Mucosa of rectum (tissue), 2 donors: ENCODE data around the gene IRF3.

ENCODE experiments used
- H3K27ac ChIP-seq, 2 donors: one replicate each; pipeline ENCODE4 v1.7.0; 2013; ENCODE audit warnings: inconsistent platforms in 2 of 2, low read depth in 2 of 2, low read length in 2 of 2
- H3K27me3 ChIP-seq, 2 donors: one replicate each; pipeline ENCODE4 v1.7.0; 2013; ENCODE audit warnings: low read length in 2 of 2; ENCODE audit not compliant: control insufficient read depth in 2 of 2, insufficient read depth in 2 of 2
- H3K36me3 ChIP-seq, 2 donors: one replicate each; pipeline ENCODE4 v1.7.0; 2013; ENCODE audit warnings: low read length in 2 of 2; ENCODE audit not compliant: control insufficient read depth in 2 of 2, insufficient read depth in 2 of 2
- H3K4me1 ChIP-seq, 2 donors: one replicate each; pipeline ENCODE4 v1.7.0; 2013; ENCODE audit warnings: low read length in 2 of 2, mild to moderate bottlenecking in 1 of 2; ENCODE audit not compliant: control insufficient read depth in 2 of 2, insufficient read depth in 2 of 2
- H3K4me3 ChIP-seq, 2 donors: one replicate each; pipeline ENCODE4 v1.7.0; 2013; ENCODE audit warnings: low read length in 2 of 2
- H3K9ac ChIP-seq, 2 donors: one replicate each; pipeline ENCODE4 v1.7.0; 2013; ENCODE audit warnings: low read length in 2 of 2, low read depth in 1 of 2, mild to moderate bottlenecking in 1 of 2
- H3K9me3 ChIP-seq, 2 donors: one replicate each; pipeline ENCODE4 v1.7.0; 2013; ENCODE audit warnings: low read length in 2 of 2; ENCODE audit not compliant: control insufficient read depth in 2 of 2
- donor health status: healthy.
- donor health status: Normal muscosa, but diverticular disease.

Gene IRF3

DNA sequence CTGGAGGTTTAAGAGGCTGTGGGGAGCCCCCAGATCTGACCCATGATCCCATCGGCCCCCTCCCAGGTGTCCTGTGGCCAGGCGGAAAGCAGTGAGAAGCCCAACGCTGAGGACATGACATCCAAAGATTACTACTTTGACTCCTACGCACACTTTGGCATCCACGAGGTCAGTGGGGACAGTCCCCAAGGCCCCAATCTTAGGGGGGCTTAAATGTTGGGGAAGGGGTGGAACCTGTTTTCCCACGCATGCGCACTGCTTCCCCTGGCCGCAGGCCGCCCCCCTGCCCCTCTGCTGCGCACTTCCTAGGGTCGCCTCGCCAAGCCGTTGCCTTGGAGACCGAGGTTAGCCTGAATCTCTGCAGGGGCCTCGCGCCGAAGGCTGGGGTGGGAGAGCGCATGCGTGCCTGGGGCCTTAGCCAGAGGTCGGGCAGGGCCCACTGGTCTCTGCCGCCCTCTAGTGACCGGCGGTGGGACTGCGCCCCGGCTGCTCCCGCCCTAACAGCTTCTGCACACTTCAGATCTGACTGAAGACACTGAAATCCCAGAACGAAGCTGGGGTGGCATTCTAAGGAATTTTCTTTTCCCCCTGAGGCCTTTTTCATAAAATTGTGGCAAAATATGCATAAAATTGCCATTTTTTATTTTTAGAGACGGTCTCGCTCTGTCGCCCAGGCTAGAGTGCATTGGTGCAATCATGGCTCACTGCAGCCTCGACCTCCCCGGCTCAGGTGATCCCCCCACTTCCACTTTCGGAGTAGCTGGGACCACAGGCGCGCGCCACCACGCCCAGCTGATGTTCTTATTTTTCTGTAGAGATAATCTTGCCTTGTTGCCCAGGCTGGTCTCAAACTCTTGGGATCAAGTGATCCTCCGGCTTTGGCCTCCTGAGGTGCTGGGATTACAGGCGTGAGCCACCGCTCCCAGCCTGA lies 15.0 kb upstream of the IRF3 start:
- Histone ChIP-seq H3K27me3 (no peaks in the 10 kb centered on the region), H3K9me3 (no peaks in the 10 kb centered on the region), H3K4me1 (peaks cover 15 to 16% of the 10 kb centered on the region in 2 donors), H3K27ac (peak overlapping the region in 1 of 2 donors; percentile 48), H3K36me3 (peaks cover 13 to 24% of the 10 kb centered on the region in 2 donors), H3K9ac (peak overlapping the region in 1 of 2 donors; percentile 35), H3K4me3 (peak overlapping the region in 1 of 2 donors; percentile 26)

DNA sequence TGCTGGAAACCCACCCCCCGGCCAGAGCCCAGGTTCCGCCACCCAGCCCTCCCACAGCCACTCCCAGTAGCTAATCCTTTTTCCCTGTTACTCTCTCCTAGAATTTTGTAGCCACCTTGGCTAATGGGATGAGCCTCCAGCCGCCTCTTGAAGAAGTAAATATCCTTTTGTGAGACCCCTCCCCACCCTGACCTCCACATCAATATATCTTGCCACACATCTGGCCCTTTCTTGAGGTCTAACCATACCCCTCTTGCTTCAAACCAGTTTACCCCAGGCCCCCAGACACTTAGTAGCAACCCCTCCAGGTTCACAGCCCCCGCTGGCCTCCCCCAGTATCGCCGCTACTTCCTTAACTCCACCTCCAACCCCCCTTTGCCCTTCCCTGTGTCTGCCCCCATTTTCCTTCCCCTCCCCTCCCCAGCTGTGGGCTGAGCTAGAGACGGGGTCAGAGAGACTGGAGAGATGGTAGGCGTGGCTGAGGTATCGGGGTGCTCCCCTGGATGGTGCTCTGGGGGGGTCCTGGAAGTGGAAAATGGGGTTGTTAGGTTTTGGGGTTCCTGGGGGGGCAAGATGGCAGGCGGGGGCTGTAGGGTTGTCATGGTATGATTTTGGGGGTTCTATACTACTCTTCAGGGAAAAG lies 14.2 kb upstream of the IRF3 start:
- Histone ChIP-seq H3K9ac (no peak overlapping the region), H3K36me3 (peaks cover 13 to 19% of the 10 kb centered on the region in 2 donors), H3K4me3 (no peak overlapping the region), H3K4me1 (peaks cover 15 to 16% of the 10 kb centered on the region in 2 donors), H3K27me3 (no peaks in the 10 kb centered on the region), H3K9me3 (no peaks in the 10 kb centered on the region), H3K27ac (peak overlapping the region in 1 of 2 donors; percentile 48)

DNA sequence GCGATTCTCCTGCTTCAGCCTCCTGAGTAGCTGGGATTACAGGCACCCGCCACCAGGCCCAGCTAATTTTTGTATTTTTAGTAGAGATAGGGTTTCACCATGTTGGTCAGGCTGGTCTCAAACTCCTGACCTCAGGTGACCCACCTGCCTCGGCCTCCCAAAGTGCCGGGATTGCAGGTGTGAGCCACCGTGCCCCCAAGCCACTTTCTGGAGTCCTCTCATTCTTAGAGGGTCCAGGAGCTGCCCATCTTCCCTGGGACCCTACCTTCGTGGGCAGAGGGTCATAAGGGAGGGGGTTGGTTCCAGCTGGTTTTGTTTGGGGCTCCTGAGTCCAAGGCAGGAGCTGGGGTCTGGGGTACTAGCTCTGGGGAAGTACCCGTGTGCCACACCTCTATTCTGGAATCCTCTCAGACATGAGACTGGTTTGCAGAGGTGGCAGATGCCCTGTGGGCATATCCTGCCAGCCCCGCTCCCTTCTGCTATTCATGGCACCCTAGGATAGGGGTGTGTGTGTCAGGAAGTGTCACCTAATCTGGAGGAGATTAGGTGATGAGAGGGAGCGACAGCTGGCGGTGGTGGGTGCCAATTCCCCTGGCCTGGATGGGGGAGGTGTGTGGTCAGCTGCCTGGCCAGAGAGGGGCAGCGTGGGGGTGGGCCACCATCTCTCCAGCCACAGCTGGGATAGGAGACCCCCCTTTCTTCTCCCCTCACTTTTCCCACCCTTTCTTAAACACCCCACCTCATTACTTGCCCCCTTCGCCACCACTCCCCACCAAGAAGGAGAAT lies 13.5 kb upstream of the IRF3 start:
- Histone ChIP-seq H3K4me1 (peaks cover 15 to 16% of the 10 kb centered on the region in 2 donors), H3K9ac (no peak overlapping the region), H3K36me3 (peaks cover 13 to 16% of the 10 kb centered on the region in 2 donors), H3K4me3 (no peak overlapping the region), H3K9me3 (no peaks in the 10 kb centered on the region), H3K27ac (no peak overlapping the region), H3K27me3 (no peaks in the 10 kb centered on the region)

- peak overlapping the region; percentile 44 to 95 for H3K9ac ChIP-seq
- no peaks in the 10 kb centered on the region for H3K27me3 ChIP-seq
- no peaks in the 10 kb centered on the region for H3K9me3 ChIP-seq
- peaks cover 15 to 16% of the 10 kb centered on the region in 2 donors for H3K4me1 ChIP-seq
- peak overlapping the region; percentile 90 to 93 for H3K4me3 ChIP-seq
- peaks cover 9 to 10% of the 10 kb centered on the region in 2 donors for H3K36me3 ChIP-seq
- H3K27ac ChIP-seq: peak overlapping the region; percentile 85 to 91
Measured at GRCh38 chr19:49677901-49678674, 12.4 kb upstream of the IRF3 start.

DNA sequence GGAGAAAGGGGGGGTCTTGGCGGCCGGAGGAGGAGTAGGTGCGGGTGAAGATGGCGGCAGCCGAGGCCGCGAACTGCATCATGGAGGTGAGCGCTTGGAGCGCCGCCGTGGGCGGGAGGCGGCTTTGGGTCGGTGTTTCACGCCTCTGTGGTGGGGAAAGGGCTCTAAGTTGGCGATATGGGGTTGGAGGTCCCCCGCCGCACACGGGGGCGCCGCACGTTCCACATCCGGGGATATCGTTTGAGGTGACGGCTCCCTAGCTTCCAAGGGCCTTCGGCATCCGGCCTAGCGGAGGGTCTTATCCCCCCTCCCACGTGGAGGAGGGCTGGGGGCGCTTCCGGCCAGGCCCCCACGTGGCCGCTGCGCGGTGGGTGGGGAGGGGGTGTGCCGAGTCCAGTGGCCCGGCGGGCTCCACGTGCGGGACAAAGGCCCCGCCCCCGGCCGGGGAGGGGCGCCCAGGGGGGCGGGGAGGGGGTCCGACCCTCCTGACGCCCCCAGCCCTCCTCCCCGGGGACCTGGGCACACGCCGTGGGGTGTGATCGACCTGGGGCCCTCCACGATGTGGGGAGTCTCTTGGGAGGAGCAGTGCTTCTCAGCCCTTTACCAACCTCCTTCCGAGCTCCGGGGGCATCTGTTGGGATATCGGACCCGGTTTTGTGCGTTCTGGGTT lies 11.7 kb upstream of the IRF3 start, which contains the start of gene PRMT1:
Gene PRMT1, plus strand, starts transcription at position 41 of the 670 bp plus-strand sequence. Its CDS starts 10 bp downstream, at position 51.
- Histone ChIP-seq H3K9me3 (no peaks in the 10 kb centered on the region), H3K4me1 (peaks cover 15 to 16% of the 10 kb centered on the region in 2 donors), H3K36me3 (peaks cover 7% of the 10 kb centered on the region in 2 donors), H3K27me3 (no peaks in the 10 kb centered on the region), H3K27ac (peak within 1 kb of the TSS; percentile 91 to 94), H3K4me3 (peak within 1 kb of the TSS; percentile 90 to 93), H3K9ac (peak within 1 kb of the TSS; percentile 94 to 95)

GRCh38 chr19:49676784-49677230 lies 11.2 kb upstream of the IRF3 start:
- H3K4me1 ChIP-seq: peaks cover 19 to 20% of the 10 kb centered on the region in 2 donors

GRCh38 chr19:49676136-49676783 lies 10.6 kb upstream of the IRF3 start:
- Histone ChIP-seq H3K36me3 (peaks cover 0 to 2% of the 10 kb centered on the region in 2 donors), H3K27me3 (no peaks in the 10 kb centered on the region), H3K27ac (peak overlapping the region; percentile 91 to 94), H3K9me3 (no peaks in the 10 kb centered on the region), H3K9ac (peak overlapping the region; percentile 79 to 80), H3K4me1 (peaks cover 19 to 20% of the 10 kb centered on the region in 2 donors), H3K4me3 (peak overlapping the region; percentile 82 to 93)

More at GRCh38 chr19:49676784-49677230, 11.2 kb upstream of the IRF3 start:
- H3K9ac ChIP-seq: peak overlapping the region; percentile 94 to 95
- no peaks in the 10 kb centered on the region for H3K9me3 ChIP-seq
- no peaks in the 10 kb centered on the region for H3K27me3 ChIP-seq
- H3K4me3 ChIP-seq: peak overlapping the region; percentile 90 to 93
- peaks cover 2% of the 10 kb centered on the region in 2 donors for H3K36me3 ChIP-seq
- H3K27ac ChIP-seq: peak overlapping the region; percentile 85 to 91

- Histone ChIP-seq H3K36me3 (no peaks in the 10 kb centered on the region), H3K4me3 (peak overlapping the region; percentile 25 to 65), H3K27ac (peak overlapping the region; percentile 18 to 23), H3K4me1 (peaks cover 3 to 7% of the 10 kb centered on the region in 2 donors), H3K27me3 (no peaks in the 10 kb centered on the region), H3K9me3 (no peaks in the 10 kb centered on the region), H3K9ac (peak overlapping the region; percentile 44 to 46)
Measured at GRCh38 chr19:49672131-49672919, 6.7 kb upstream of the IRF3 start.
